Ovary (tissue), 3 donors: ENCODE results near the gene TMEM106A.

ENCODE experiments used
- POLR2A ChIP-seq: fragments of 450-650 bp; IDR thresholded peaks from one replicate; pipeline ENCODE4 v1.6.1; 2017; ENCODE audit warnings: antibody characterized with exemption, mild to moderate bottlenecking, moderate library complexity
- TF ChIP-seq, protein P1 (sequence below), 3 donors: fragments of 450-650 bp in 2 of 3; fragments of 200-600 bp in 1 of 3; IDR thresholded peaks; one replicate each; pipeline versions ENCODE4 v1.5.1 to v1.8.0; 2016 to 2022; ENCODE audit warnings: antibody characterized with exemption in 3 of 3, mild to moderate bottlenecking in 1 of 3
- donor health status: DM: no; HTN: no; CAD: no.

DNA sequence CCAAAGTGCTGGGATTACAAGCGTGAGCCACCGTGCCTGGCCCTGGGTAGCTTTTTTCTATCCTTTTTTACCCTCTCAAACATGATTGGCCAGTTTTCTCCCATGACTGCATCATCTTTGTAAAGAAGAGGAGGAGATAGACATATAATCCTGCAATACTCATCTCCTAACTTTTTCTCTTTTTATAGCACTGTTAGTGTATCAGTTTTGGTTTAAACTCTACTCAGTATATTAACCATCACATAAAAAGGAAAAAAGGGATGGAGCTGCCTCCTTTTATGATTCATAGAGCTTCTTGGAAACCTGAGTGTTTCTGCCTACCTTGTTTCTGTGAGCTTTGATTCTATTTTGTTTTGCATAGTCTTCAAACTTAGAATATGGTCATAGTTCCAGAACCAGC is 12.0 kb upstream of the TMEM106A start:
- TF ChIP-seq, protein P1, sequence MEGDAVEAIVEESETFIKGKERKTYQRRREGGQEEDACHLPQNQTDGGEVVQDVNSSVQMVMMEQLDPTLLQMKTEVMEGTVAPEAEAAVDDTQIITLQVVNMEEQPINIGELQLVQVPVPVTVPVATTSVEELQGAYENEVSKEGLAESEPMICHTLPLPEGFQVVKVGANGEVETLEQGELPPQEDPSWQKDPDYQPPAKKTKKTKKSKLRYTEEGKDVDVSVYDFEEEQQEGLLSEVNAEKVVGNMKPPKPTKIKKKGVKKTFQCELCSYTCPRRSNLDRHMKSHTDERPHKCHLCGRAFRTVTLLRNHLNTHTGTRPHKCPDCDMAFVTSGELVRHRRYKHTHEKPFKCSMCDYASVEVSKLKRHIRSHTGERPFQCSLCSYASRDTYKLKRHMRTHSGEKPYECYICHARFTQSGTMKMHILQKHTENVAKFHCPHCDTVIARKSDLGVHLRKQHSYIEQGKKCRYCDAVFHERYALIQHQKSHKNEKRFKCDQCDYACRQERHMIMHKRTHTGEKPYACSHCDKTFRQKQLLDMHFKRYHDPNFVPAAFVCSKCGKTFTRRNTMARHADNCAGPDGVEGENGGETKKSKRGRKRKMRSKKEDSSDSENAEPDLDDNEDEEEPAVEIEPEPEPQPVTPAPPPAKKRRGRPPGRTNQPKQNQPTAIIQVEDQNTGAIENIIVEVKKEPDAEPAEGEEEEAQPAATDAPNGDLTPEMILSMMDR (IDR thresholded peaks at IDR 0.05): no peak
- no peak for TF ChIP-seq POLR2A
